GM18868 (cell line): Measurements from ENCODE around the gene ENOX2.
A peak's percentile ranks its signal among the peaks of the same experiment; 100 is the strongest.

Experiments
- ATAC-seq: cut with Tn5 transposase; IDR thresholded peaks from one replicate; pipeline ENCODE4 v1.9.1; 2021; ENCODE audit warnings: mild to moderate bottlenecking, moderate library complexity; ENCODE audit not compliant: unreplicated experiment

The ENOX2 gene

DNA sequence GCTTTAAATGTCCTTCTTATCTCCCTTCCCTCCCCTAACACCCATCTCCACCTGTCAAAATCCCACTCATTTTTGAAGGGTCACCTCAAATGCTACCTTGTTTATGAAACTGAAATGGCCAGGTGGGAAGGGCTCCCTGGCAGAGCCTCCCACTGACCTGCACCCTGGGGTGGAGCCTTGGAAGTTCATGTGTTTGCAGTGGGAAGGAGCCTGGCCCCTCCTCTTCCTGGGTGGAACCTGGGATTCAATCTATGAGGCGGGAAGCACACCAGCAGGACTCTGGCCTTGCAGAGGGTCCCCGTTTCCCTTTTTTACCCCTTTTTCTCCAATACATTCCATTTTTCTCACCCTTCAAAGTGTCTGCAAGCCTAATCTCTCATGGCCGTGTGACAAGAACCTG, 197.4 kb downstream of the ENOX2 start:
- no peak for ATAC-seq

DNA sequence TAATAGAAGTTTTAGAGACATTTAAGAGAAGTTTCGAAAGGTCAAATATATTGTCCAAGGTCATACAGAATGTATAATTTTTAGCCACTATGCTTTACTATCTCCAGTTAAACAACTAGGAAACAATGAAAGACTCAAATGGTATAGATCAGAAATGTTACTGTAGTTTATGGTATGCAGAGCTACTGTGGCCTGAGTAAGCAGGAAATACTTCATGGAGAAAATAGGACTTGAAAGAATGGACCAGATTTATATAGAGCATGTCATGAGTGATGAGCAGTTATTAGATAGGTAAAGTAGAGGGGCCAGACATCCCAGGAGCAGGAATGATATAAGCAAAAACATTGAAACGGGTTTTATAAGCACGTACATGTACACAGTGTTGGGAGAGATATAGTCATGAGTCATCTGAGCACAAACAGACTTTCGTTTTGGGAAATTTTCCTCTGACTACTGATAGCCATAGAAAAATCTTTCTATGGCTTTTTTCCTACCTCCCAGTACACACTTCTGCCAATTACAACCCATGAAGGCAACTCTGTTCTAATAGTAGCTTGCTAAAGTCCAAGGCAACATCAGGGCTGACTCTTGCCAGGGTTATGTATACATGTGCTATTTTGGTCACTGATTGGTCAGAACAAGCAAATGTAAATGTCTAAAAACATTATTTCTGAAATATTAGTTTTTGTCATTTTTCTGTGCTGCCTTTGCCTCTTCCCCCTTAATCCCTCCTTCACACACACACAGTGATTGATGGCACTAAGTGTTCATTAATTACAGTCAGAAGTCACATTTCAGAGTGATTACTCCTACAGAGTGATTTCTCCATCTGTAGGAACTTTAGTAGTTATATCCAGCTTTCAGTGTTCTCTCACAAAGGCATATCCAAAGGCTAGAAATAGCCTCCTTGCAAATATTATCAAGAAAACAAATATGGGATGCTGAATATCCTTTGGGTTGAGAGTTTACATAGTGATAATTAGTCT, 198.7 kb downstream of the ENOX2 start:
- ATAC-seq = no peak

DNA sequence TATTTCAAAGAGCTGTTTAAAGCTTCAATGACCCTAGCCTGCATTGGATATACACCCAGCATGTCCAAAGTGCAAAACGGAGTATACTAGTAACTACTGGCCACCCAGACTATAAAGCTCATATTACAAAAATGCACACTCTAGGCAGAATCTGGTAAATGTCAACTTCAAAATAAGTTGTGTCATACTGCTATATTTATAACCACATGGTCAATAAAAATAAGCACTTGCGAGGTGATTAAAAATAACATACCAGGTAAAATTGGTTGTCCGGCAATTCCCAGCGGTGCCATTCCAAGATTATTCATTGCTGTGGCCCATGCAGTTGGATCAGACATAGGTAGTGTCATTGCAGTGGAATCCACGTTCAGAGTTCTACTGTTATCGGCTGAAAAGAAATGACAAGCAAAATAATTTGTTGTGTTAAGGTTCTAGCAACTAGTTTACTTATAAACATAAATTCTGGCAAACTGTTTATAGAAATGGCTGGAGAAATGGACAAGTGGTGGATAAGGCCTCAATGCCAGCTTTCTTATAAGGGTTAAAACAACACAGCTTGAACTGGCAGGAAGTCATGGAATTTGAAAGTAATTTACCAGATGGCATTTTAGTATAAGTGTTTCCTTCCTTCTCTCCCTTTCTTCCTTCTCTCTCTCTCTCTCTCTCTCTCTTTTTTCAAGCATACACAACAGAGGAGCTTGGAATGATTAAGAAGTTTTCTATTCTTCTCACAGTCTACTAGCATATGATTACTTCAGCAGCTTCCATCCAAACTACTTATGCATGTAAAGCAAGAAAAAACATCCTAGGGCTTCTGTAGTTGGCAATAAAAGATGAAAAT, 199.9 kb downstream of the ENOX2 start:
- ATAC-seq = no peak

DNA sequence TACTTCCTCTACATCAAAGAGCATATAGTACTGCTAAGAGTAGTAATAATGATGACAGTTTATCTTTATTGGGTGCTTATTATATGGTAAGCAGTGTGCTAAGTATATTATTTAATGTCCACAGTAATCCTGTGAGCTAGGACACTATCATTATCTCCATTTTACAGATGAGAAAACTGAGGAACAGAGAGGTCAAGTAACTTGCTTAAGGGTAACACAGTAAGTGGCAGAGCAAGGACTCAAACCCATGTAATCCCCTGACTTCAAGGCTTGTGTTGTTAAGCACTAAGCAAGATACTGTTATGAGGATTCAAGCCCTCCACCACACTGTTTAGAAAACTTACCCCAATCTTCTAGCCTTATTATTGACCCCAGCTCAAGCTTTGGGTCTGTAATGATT, 202.4 kb downstream of the ENOX2 start:
- ATAC-seq = no peak

DNA sequence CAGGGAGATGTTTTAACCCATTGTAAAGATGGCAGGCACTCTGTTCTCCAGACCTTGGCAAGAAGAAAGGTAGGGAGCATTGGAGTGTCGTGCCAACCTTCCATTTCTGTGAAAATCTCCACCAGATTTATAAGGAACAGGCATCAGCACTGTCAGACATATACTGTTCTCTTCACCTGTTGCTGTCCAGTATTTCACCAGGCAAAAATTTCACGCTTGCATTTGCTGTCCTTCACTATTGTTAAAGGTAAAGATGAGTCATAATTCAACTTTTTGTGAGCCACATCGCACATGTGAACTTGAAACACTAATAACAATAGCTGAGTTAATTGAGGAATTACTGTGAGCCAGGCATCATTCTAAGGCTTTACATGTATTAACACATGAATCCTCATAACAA, 203.4 kb downstream of the ENOX2 start:
- ATAC-seq = no peak

DNA sequence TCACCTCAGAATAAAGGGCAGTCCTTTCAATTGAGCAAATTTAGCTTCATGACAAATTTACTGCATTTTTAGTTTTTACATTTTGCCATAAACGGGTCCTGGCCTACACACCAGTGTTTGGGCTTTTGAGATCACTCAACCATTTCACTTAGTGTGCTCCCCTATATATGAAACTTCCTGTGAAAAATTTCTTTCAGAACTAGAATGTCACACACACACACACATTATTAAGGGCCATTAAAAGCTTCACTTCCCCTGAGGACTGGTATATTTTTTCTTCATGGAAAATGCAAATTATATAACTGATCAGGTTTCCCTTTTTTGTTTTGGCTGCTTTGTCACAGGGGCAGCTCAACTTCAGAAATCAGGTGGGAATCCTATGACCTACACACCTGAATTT, 206.5 kb downstream of the ENOX2 start:
- ATAC-seq = peak; percentile 58

DNA sequence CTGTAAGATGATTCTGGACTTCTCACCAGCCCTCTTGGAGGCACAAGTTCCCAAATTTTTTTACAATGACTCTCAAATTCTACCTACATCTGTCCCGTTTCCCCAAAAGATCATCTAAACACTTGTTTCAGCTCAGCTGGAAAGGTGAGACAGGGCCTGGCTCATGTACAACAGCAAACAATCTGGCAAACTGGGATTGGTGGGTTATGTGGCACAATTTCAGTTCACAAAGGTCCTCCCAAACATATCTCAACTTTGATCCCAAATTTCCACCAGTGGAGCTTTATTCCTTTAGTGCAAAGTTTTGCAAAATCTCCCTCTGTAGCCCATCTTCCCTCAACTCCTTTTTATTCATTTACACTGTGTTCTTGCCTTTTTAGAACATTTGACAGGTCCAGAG, 207.1 kb downstream of the ENOX2 start:
- ATAC-seq = no peak

DNA sequence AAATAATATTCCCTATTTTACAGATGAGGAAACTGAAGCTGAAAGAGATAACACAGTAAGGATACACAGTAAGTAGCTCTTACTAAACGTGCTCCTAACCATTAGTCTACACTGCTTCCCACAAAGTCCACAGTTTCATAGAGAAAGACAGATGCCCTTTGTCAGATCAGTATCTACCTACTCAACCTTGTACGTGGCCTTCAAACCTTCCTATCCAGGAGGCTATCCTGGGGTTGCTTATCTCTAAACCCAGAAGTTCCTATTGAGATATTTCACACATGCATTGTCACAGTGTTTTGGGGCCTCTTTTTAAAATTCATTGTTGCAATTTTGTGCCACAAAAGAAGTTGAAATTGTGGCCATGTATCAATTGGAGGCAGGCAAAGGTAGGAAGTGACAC, 208.0 kb downstream of the ENOX2 start:
- no peak for ATAC-seq

DNA sequence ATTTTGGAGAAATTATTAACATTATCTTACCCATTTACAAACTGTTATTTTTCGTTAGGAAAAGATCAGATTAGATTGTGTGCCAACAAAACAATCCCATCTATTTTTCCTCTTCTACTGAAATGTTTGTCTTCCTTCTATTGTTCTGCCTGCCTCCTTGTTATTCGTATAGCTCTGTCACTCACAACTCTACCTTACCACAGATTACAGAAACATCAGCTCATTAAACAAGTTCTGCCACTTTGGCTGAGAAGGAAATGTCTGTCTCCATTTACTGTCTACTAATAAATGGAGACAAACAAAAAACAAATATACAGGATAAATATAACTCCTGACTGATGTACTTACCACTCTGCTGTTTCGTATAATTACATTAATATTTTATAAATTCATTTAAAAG, 211.4 kb downstream of the ENOX2 start:
- ATAC-seq = no peak

DNA sequence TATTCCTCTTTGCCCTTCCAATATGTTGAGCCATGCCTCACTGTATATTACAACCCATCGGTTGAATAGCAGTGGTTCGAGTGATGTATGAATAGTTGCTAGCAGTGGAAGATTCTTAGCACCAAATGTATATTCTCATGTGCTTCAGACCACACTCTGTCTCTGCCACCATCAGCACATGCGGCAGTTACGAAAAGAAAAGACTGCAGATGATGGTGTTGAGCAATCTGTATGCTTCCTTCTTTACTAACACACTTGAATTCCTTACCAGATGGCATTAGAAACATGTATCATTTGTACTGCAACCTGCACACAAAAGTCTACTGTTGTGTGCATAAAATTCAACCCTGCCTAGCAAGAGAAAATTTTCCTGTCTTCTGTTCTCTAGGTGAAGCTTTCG, 214.6 kb downstream of the ENOX2 start:
- no peak for ATAC-seq

DNA sequence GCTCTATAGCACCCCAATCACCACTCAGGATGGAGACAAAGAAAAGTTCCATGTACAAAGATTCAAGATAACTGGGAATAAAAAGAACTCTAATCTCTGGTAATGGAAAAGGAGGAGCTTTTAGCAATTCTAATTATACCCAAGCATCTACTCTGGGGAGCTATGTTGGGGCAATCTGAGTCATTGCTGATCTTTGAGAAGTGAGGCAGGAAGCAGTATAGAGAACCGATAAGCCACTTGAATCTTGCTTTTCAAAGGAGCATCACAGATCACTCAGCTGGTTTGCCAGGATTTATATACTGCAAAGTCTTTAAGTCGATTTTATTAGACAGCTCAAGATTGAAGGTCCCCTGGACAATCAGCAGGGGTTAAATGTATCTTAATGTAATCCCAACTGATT, 220.0 kb downstream of the ENOX2 start:
- ATAC-seq = no peak

DNA sequence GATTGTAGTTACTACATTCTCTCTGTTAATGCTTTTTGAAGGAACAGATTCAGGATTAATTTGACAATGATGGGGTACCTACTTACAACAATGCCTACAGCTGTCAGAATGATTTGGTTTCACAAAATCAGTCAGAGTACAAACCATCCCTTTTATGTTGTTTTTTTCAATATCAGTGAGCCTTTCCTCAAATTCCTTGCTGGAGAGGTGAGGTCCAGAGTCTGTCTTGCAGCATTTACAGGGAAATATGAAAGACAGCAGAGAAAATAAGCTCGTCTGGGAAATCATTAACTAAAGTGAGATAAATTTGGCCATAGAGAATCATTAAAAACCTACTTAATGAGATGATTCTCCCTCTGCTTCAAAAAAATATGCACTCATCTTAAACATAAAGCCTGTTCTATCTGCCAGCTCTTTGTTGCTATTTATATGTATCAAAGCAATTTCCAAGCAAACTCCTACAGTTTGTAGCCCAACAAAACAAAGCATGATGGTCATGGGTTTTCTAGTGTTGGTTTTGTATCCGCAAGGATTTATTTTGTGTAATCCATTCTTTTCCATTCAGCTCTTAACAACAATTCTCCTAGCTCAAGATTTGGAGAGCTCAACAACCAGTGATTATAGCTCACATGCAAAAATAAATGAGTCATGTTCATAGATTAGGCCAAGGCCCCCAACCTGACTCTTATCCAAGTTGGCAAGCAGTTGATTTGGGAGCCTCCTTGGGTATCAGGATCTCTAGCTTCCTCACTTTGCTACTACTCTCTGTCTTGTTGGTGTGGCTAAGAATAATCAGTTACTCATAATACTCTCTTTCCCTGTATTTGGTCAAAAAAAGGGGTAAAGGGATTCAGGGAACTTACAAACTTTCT, 222.6 kb downstream of the ENOX2 start:
- ATAC-seq = no peak

DNA sequence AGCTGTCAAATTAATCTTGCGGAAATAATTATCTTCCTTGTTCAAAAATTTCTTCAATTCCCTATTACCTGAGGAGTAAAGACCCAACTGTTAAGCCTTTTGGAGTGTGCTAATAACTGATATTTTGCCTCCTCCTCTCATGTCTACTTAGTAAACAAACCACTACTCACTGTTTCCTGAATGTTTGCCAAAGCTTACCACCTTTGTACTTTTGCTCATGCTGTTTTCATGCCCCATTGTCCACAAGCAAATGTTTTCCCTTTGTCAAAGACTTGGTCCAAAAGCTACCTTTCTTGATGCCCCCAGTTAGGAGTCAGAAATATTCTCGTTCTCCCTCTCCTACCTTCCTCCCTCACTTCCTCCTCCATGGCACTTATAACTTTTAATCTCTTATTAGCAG, 226.1 kb downstream of the ENOX2 start:
- ATAC-seq = no peak

DNA sequence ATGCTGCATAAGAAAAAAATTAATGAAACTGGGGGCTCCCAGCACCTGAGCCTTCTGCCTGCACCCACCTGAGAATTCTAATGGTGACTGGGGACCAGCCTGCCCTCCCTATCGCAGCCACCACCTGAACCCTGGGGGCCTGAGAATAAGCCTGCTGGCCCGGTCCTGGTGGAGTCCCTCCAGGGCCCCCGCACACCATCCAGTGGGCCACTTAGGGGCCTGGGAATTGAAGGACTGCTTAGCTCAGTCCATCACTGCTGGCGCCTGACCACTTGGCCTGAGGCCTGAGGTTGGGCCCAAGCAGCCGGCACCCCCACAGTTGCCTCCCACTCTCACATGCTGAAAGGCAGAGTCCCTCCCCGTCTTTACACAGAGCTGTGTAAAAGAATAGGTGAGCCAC, 230.8 kb downstream of the ENOX2 start:
- no peak for ATAC-seq

DNA sequence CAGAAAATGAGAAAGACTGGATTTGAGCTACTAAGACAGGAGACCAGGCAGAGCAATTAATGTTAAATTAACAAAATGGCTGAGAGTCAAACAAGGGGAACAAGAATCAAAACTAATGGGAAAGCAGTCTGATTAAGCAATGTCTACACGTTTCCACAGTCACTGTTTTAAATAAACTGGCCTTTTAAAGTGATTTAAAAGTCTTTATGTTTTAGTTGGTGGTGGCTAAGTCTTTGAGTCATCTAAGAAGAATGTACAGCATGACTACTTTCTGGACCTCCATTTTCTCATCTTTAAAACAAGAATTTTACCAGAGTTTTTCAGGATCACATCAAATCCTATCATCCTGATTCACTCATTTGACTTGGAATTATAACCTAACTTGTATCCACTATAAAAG, 233.8 kb downstream of the ENOX2 start:
- no peak for ATAC-seq

DNA sequence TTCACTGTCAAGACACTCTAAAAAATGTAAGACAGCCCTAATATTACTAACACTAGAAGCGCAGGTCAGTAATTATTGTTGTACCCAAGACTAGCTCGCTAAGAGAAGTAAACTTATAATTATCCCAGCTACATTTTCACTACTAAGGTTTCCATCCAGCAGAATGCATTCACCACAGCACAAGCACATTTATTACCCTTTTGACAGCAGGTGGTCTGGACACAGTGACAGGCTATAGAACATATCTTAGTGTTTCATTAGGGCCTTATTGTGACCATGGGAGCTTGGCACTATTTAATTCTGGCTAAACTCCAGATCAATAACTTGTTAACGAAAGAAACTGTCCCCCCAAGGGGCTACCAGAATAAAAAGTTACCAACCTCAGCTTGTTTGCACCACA, 237.7 kb downstream of the ENOX2 start:
- ATAC-seq = no peak

DNA sequence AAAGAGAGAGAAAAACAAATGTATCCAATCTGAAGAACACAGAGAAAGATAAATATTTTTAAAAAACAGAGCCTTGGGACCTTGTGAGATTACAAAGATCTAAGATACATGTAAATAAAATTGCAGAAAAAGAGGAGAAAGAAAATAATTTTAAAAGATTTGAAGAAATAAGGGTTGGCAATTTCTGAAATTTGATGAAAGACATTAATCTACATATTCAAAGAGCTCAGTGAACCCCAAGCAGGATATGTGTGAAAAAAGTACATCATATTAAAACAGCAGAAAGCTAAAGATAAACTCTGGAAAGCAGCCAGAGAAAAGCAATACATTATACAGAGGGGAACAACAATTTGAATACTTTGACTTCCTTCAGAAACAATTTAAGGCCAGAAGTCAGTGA, 244.7 kb downstream of the ENOX2 start:
- ATAC-seq = no peak

DNA sequence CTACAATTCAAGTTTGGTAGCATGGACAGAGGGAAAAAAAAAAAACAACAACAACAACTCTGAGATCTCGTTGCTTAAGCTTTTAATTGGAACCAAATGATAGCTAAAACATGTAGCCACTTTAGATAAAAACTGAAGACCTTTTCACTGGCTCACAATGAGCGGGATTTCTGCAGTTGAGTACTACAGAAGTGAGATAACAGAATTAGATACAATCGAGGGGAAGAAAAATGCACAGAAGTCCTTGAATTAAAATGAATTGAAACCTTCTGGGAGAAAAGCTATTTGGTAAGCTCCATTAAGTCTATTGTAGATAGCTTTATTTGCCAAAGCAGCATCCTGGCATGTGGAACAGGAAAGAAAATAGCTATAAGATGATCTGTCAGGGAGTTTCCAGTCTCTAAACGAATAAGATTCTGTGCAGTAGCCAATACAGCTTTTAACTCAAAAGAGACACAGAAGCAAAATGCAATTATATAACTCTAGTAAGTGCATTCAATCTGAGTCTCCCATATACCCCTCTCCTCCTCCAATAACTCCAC, 248.5 kb downstream of the ENOX2 start:
- ATAC-seq = no peak

DNA sequence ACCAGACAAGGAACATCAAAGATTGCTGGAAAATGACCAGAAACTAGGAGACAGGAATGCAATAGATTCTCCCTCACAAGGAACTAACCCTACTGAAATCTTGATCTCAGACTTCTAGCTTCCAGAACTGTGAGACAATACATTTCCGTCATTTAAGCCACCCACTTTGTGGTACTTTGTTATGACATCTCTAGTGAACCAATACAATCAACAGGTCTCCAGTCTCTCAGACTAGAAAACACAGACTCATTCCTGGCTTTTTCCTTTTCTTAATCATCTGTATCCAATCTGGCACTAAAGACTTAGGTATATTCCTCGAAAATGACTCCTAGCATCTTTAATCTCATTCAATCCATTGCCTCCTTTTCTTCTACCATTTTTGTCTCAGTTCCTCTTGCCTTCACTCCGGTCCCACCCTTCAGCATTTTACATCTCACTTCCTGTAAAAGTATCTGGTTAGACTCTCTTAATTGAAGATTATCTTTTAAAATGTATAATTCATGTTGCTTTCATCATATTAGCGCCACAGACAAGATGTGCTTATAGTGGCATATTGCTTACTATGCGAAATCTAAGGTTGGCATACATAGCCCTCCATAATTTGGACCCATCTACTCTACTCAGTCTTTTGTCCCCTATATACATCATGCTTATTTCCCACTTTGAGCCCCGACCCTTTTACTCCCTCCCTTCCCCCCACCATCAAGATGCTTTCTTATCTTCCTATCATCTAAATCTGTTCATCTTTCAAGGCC, 250.0 kb downstream of the ENOX2 start:
- ATAC-seq = no peak

DNA sequence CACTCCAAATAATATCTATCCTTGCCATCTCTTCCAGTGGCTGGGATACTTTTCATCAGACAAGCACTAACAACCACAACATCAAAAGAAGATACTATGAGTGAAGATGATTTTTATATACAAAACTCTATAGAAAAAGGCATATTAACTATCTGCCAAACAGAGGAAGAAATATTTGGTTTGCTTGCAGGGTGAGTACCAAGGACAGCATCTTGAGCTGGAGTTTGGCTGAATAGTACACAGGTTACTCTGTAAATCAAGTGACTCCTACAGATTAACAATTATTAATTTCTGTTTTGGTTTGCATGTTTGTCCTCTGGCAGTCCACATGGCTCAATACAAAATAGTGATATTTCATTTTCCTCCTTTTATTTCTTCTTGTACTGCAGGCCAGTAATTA, 253.3 kb downstream of the ENOX2 start:
- ATAC-seq = no peak
